GM21717 (cell line): ENCODE measurements around the gene MACROD2.
"Not testable (repeated sequence)": the region's sequence is repeated elsewhere in the genome, so short reads cannot be mapped to it uniquely, and the experiment has no call there.

Source experiments
- ATAC-seq: cut with Tn5 transposase; IDR thresholded peaks from one replicate; pipeline ENCODE4 v1.9.1; 2021; ENCODE audit warnings: mild to moderate bottlenecking, moderate library complexity; ENCODE audit not compliant: unreplicated experiment

The MACROD2 gene

DNA sequence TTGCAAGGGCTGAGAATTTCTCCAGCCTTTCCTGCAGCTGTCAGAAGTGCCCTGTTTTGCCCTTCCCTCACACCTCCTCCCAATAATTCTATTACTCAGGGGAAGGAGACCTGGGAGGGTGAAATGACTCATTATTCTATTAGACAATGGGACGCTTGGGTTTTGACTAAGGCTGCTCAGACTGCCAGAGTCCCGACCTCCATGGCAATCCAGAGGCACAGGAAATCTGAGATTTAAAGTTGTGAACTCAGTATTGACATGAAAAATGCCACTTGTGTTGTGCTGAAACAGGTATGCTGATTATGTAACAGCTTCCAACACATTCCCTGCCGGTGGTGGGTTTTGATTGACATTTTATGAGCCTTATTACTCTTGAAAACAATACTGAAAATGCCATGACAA lies 967.9 kb downstream of the MACROD2 start:
- ATAC-seq = no peak

GRCh38 chr20:14966203-14966602 lies 970.9 kb downstream of the MACROD2 start:
- ATAC-seq = no peak

DNA sequence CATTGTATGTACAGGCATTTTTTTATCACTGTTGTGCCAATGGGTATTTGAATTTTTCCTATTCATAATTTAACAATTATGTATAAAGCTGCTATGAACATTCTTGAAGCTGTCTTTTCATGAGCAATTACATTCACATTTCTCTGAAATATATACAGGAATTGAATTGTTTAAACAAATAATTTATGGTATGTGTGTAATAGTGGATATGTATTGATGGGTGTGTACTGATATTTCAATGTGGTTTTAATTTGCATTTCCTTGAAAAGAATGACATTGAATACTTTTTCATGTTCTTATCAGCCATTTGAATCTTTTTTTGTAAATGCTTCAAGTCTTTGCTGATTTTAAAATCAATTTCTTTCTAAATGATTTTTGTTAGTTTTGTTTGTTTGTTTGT lies 971.5 kb downstream of the MACROD2 start:
- no peak for ATAC-seq

DNA sequence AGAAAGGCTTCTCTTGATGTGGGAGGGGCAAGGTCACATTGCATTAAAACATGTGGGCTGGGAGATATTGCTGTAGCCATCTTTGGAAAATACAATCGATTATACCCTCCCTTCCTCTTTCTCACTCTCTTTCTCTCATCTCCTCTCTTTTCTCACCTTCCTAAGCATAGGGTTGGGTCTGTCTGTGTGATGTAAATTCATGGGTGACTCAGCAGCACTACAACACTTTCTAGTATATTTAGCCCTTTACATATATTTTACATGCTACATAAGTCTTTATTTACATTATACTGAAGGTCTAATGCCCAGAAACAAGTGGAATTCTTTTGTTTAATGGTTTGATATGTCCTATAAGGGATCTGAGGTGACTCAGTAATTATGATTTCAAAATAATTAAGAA lies 976.9 kb downstream of the MACROD2 start:
- ATAC-seq = no peak

DNA sequence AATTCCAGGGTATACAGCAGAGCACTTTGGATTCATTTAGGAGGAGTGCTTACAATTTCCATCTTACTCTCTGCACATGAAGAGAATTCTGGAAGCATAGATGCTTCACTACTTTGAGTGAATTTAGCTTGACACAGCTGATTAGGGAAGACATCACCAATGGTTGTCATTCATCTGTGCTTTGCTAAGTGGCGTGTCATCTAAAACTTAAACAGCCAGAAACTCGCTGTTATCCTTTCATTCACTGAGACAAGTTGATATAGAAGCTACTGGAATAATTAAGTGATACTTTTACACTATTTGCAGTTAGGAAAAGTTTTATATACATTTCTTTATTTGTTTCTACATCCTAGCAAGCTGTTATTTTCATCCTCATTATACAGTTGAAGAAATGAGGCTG lies 977.4 kb downstream of the MACROD2 start:
- ATAC-seq = no peak

- ATAC-seq = no peak
Observed at GRCh38 chr20:14979453-14979986, 984.2 kb downstream of the MACROD2 start.

DNA sequence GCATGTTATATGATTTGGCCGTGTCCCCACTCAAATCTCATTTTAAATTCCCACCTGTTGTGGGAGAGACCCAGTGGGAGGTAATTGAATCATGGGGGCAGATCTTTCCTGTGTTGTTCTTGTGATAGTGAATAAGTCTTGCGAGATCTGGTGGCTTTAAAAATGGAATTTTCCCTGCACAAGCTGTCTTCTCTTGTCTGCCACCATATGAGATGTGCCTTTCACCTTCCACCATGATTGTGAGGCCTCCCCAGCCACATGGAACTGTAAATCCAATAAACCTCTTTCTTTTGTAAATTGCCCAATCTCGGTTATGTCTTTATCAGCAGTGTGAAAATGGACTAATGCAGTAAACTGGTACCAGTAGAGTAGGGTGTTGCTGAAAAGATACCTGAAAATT lies 986.2 kb downstream of the MACROD2 start:
- ATAC-seq = not testable (repeated sequence)

DNA sequence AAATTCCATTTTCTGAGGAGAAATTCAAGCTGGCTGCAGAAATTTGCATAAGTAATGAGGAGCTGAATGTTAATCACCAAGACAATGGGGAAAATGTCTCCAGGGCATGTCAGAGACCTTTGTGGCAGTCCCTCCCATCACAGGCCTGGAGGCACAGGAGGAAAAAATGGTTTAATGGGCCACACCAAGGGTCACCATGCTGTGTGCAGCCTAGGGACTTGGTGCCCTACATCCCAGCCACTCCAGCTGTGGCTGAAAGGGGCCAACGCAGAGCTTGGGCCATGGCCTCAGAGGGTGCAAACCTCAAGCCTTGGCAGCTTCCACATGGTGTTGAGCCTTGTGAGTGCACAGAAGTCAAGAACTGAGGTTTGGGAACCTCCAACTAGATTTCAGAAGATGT lies 987.0 kb downstream of the MACROD2 start:
- ATAC-seq = not testable (repeated sequence)

GRCh38 chr20:14984305-14984704 lies 989.0 kb downstream of the MACROD2 start:
- ATAC-seq = no peak

GRCh38 chr20:14984768-14985622 lies 989.7 kb downstream of the MACROD2 start:
- ATAC-seq = no peak

DNA sequence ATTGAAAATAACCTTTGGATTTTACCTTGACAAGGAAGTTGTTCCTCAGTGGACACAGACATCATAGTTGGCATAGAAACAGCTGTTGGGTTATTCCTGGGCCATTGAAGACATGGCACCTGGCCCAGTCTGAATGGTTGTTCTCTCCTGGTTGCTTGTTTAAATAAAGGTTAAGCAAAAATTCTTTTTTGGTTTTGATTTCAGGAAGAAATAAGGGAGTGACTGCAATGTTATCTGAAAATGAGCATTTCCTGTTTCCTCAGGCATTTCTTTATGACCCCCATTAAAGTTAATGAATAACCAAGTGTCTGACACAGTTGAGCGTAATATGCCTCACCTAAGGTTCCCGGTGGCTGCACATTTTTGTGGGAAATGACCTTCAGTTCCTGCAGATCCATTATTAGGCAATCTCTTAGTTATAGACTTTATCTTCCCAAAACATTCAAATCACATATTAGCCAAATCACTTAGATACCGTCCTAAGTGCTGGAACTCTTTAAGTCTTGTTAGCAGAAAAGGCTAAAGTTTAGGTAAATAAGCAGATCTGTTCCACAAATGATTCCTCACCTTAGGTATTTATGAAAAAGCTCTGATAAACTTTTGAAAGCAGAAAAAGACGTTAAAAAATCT lies 990.8 kb downstream of the MACROD2 start:
- no peak for ATAC-seq

DNA sequence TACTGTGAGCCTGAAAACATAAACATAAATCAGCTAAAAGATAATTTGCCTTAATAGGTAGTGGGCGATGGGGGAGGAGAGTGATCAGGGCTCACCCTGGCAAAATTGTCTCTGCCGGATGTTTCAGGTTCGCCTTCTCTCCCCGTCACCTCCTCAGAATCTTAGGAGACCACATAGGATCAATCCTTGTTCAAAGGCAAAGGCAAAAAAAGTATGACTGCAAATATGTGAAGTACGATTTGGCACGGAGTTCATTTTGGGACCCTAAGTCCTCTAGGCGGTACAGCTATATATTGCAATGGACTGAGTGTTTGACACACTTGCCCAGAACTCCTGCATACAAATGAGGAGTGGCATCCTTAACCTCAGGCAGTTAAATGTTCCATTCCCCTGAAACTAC lies 991.3 kb downstream of the MACROD2 start:
- ATAC-seq = no peak

- no peak for ATAC-seq
Observed at GRCh38 chr20:14989535-14990290, 994.4 kb downstream of the MACROD2 start.

GRCh38 chr20:14991023-14991422 lies 995.7 kb downstream of the MACROD2 start:
- no peak for ATAC-seq

- ATAC-seq = no peak
Observed at GRCh38 chr20:14992153-14992552, 996.8 kb downstream of the MACROD2 start.

DNA sequence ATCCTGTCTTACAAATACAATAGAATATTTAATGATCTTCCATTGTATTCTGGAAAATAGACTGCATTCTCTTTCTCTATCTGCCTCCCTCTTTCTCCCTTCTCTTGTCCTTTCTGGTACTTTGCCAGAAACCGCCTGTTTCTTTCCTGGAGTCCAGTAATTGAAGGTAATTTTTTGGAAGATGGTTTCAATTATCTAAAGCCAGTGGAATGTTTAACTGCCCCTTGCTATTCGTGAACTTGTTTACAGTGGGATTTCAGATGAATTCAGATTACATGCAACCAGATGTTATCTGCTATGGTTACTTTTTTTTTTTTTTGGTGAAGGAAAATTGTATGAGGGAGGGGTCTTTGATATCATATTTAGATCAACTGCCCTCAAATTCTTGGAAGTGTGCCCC lies 997.6 kb downstream of the MACROD2 start:
- ATAC-seq = no peak

- no peak for ATAC-seq
Observed at GRCh38 chr20:14996883-14997672, 1001.8 kb downstream of the MACROD2 start.

DNA sequence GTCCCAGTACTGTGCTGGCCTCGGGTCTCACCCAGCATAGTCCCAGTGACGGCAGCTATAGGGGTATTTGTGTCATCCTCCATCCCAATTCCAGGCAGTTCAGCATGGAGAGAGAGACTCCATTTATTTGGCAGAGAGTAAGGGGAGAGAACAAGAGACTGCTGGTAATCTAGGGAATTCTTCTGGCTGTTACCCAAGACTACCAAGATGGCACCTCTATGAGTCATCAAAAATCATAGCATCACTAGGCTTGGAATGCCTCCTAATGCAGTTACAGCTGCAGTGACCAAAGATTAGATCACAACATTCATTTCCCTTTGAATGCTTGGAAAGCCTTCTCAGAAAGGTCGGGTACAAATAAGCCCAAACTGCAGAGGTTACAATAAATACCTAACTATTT lies 1002.5 kb downstream of the MACROD2 start:
- ATAC-seq = no peak

- no peak for ATAC-seq
Observed at GRCh38 chr20:15005300-15005986, 1010.1 kb downstream of the MACROD2 start.

- ATAC-seq = no peak
Observed at GRCh38 chr20:15011631-15012030, 1016.3 kb downstream of the MACROD2 start.
